HG02798 (cell line): ENCODE measurements around the gene EMP2.
"Not testable (repeated sequence)": the region's sequence is repeated elsewhere in the genome, so short reads cannot be mapped to it uniquely, and the experiment has no call there.

Experiments
- ATAC-seq: cut with Tn5 transposase; IDR thresholded peaks from one replicate; pipeline ENCODE4 v1.9.1; 2021; ENCODE audit warnings: mild to moderate bottlenecking; ENCODE audit not compliant: unreplicated experiment, poor library complexity

The EMP2 gene

GRCh38 chr16:10528635-10529034, 51.8 kb downstream of the EMP2 start:
- no peak for ATAC-seq

DNA sequence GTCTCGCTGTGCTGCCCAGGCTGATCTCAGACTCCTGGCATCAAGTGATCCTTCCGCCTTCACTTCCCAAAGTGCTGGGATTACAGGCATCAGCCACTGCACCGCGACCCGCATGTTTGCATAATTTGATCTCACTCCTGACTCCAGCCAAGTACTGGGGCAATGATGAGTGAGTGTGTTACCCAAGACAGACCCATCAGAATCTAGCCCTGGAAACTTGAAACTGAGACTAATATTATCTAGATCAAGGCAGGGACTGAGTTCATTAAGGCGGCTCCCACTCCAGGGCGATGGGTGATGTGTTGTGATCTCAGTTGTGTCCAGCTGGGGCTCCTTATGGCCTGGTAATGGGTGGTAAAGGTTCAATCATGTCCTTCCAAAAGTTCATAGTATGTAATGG, 53.4 kb downstream of the EMP2 start:
- no peak for ATAC-seq

DNA sequence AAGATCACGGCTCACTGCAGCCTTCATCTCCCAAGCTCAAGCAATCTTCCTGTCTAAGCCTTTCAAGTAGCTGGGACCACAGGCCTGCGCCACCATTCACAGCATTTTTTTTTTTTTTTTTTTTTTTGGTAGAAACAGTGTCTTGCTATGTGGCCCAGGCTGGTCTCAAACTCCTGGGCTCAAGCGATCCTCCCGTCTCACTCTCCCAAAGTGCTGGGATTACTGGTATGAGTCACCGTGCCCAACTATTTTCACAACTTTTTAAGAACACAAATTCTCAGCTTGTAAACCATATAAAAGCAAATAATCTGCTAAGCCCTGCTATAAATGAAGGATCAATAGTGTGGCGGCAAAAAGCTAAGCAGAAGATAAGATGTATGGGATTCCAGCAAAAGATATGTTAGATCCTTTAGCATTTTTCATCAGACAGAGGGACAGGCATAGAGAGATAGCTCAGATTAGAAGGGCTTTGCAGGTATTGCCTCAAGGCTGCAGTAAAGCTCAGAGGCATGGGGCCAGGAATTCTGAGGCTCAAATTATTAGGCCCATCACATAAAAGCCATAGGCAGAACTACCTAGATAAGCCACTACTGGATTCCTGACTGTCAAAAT, 55.1 kb downstream of the EMP2 start:
- ATAC-seq = no peak

- ATAC-seq = no peak
Observed at GRCh38 chr16:10522966-10523365, 57.4 kb downstream of the EMP2 start.

GRCh38 chr16:10521681-10522274, 58.6 kb downstream of the EMP2 start:
- peak; percentile 35 for ATAC-seq

DNA sequence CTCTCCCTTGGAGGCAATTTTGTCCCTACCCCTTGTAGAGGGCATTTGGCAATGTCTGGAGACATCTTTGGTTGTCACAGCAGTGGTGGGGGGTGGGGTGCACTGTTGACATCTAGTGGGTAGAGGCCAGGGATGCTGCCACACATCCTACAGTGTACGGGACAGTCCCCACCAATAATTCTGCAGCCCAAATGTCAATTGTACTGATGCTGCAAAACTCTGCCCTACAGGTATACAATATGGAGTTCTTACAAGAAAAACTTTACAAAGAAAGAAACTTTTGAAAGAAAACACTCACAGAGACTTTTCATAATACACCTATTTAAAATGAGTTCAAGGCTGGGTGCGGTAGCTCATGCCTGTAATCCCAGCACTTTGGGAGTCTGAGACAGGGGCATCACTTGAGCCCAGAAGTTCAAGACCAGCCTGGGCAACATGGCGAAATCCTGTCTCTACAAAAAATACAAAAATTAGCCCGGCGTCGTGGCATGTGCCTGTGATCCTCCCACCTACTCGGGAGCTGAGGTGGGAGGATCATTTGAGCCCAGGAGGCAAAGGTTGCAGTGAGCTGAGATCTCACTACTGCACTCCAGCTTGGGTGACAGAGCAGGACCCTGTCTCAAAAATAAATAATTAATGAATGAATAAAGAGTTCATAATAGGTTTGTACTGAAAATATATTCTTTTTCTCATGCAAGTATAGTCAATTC, 59.4 kb downstream of the EMP2 start:
- ATAC-seq = no peak

GRCh38 chr16:10519929-10520868, 60.2 kb downstream of the EMP2 start:
- ATAC-seq = no peak

GRCh38 chr16:10519297-10519696, 61.1 kb downstream of the EMP2 start:
- ATAC-seq = no peak

GRCh38 chr16:10518479-10519041, 61.8 kb downstream of the EMP2 start:
- no peak for ATAC-seq

DNA sequence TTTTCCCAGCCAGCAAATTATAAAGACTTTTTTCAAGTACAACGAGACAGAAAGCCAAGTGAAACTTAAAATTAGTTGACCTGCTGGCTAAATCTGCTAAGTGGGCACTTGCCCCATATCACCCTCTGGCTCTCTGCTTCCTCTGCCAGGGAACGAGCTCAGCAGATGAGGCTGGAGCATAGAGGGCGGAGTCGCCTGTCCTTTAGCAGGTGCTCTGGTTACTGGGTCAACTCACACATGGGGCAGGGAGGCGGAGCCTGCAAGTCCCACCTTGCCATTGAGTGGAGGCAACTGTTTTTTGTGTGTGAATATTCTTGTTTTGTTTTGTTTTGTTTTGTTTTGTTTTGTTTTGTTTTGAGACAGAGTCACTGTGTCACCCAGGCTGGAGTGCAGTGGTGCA, 62.5 kb downstream of the EMP2 start:
- no peak for ATAC-seq

GRCh38 chr16:10514369-10515055, 65.9 kb downstream of the EMP2 start:
- no peak for ATAC-seq

DNA sequence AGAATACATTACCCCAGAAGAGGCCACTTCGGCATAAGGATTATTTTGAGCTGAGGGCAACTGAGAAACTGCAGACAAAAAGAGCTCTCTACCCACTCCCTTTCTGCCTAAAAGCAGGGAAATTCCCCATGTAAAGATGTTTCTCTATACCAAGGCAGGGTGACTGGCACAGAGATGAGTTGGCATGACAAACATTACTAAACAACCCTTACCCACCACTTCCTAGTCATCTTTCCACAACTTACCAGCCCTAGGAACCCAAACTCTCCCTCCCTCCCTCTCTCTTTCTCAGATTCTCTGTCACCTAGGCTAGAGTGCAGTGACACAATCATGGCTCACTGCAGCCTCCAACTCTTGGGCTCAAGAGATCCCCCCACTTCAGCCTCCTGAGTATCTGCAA, 68.6 kb downstream of the EMP2 start:
- no peak for ATAC-seq

DNA sequence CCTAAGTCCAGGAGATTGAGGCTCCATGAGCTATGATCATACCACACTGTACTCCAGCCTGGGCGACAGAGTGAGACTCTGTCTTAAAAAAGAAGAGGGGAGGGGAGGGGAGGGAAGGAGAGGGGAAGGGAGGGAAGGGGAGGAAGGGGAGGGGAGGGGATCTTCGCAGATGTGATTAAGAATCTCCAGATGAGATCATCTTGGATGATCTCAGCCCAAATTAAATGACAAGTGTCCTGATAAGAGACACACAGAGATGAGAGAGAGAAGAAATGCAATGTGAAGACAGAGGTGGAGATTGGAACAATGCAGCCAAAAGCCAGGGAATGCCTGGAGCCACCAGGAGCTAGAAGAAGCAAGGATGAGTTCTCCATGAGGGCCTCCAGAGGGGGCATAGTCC, 70.1 kb downstream of the EMP2 start:
- no peak for ATAC-seq

DNA sequence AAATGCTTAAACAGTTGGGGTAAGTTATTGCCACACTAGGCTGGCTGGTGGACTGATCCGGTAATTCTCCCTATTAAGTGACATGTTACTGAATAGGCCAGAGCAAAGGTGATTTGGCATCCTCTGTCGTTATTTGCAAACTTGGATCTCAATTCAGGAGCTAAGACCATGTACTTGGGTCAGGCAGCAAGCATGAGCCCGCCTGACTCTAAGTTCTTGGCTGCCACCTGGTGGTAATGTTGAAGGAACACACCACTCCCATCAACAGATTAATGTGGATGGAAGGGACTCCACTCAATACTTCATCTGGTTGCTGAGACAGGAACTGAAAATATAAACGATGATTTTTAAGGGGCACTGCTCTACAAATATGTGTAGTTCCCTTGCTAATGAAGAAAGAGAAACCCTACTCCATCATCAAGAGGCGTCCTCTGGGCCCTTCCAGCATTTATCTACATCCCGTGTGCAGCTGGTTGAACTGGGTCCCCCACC, 70.8 kb downstream of the EMP2 start:
- ATAC-seq = peak; percentile 79

- ATAC-seq = not testable (repeated sequence)
Observed at GRCh38 chr16:10505286-10505685, 75.1 kb downstream of the EMP2 start.

GRCh38 chr16:10504404-10504885, 76.0 kb downstream of the EMP2 start:
- ATAC-seq = no peak

DNA sequence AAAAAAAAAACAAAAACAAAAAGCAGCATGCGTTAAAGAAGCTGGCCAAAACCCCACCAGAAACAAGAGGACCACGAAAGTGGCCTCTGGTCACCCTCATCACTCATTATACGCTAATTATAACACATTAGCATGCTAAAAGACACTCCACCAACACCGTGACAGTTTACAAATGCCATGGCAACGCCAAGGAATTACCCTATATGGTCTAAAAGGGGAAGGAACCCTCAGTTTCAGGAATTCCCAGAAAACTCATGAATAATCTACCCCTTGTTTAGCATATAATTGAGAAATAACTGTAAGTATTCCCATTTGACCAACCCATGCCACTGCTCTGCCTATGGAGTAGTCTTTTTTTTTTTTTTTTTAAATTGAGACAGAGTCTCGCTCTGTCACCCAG, 77.6 kb downstream of the EMP2 start:
- ATAC-seq = no peak

GRCh38 chr16:10501016-10501607, 79.3 kb downstream of the EMP2 start:
- no peak for ATAC-seq

GRCh38 chr16:10500582-10500981, 79.8 kb downstream of the EMP2 start:
- ATAC-seq = no peak
